ENCODE results near the gene MYCN.

DNA sequence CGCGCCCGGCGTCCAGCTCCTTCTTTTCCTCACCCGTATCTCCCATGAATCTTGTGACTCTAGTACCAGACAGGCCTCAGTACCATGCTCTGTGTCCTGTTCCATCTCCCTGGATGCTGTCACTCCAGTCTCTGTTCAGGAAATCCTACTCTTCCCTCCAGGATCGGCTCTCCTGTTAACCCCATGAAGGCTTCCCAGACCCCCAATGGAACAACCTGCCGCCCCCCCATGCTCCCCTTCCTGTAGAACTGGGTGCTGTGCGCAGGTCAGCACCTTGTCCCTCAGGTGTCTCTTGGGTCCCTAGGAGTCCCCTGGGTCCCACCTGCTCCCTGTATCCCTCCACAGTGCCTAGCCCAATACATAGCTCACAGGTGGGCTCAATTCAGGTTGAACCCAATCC lies 41.3 kb downstream of the MYCN start:
- TF ChIP-seq CTCF (IDR thresholded peaks at IDR 0.05; ENCODE audit: low read length) (no peak), EZH2 (optimal IDR thresholded peaks at IDR 0.05; ENCODE audit: low read depth, low read length) (no peak)
